ENCODE measurements around the gene CAPZA1. TPM values are rescaled to one million over a fixed set of nuclear protein-coding genes. Genes with fewer than 3 reads are reported as not detected.
A peak's percentile ranks its signal among the peaks of the same experiment; 100 is the strongest.

Gene CAPZA1
- total and polyA plus RNA-seq, 2 of the 8 experiments (the other 6 are each of a cell fraction or from before 2014, with no cell fraction given): 48.9 to 107 TPM

DNA sequence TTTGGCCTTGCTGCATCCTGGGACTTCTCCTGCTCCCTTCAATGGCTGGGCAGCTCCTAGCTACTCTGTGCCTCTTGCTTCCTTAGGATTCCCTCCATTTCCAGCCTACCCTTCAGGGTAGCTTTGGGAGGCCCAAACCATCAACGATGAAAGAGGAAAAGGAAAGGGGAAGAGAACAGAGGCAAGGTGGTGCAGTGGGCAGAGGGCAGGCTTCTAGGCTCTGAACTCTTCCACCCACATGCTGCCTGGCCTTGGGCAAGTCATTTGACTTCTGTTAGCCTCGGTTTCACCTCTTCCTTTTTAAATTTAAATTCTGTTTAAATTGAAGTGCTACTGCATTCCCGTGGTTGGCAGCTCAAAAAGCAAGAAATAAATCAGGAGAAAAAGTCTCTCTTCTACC, 101.2 kb downstream of the CAPZA1 start:
- no peak for DNase-seq (ENCODE audit: low read depth in 1 of 2, low spot score in 2 of 2)
- no peak overlapping the region for H3K9ac ChIP-seq (replicated peaks in 1 of 4; ENCODE audit: extremely low read depth in 1 of 4, low read depth in 3 of 4, low read length in 3 of 4)
- no peak overlapping the region for H2AFZ ChIP-seq (ENCODE audit: low read length)
- no peaks in the 10 kb centered on the region for H4K20me1 ChIP-seq (replicated peaks in 1 of 2; ENCODE audit: control insufficient read depth in 1 of 2, insufficient read depth in 2 of 2, low read length in 2 of 2)
- H3K79me2 ChIP-seq (ENCODE audit: control insufficient read depth in 1 of 2, insufficient read depth in 2 of 2, low read length in 2 of 2): no peaks in the 10 kb centered on the region
- no peak overlapping the region for H3K18ac ChIP-seq (ENCODE audit: extremely low read depth, low read length)
- no peak overlapping the region for H2BK120ac ChIP-seq (replicated peaks; ENCODE audit: low read depth, low read length)
- H2BK20ac ChIP-seq (ENCODE audit: low read length): no peak overlapping the region
- no peak overlapping the region for H2AK5ac ChIP-seq (ENCODE audit: low read depth, low read length)
- whole genome bisulfite sequencing, 2 experiments (ENCODE audit: extremely low coverage in 1 of 2, insufficient coverage in 1 of 2, insufficient read length in 1 of 2, insufficient replicate concordance in 2 of 2, low coverage in 1 of 2, low lambda C conversion rate in 2 of 2, missing lambda C conversion rate in 1 of 2): 80% methylated on average over 3 of the region's 3 CpGs; no CpG with 5 or more reads in 1 of the 2 experiments
- ChIA-PET POLR2A (ENCODE audit: partially characterized antibody) (interaction anchor here (3.0 to 3.4 kb wide), 2 partner anchors 23 to 84 kb away, joined by 15 to 20 read pairs; no protein-coding TSS in a partner anchor), CTCF (ENCODE audit: partially characterized antibody) (interaction anchor here (0.5 to 14.2 kb wide), 16 partner anchors 9 to 355 kb away, joined by 3 to 547 read pairs (median 5); no protein-coding TSS in a partner anchor)
- H3K4me3 ChIP-seq (ENCODE audit: extremely low read depth in 1 of 4, insufficient read depth in 2 of 4, low read depth in 3 of 4, low read length in 4 of 4): no peak overlapping the region
- no peak overlapping the region for H3K27ac ChIP-seq (ENCODE audit: low read depth, low read length)
- H3K14ac ChIP-seq (ENCODE audit: insufficient read length): no peak overlapping the region
- peaks cover 8 to 23% (median 17%) of the 10 kb centered on the region in 4 experiments for H3K4me1 ChIP-seq (replicated peaks in 1 of 4; ENCODE audit: control insufficient read depth in 3 of 4, insufficient read depth in 4 of 4, low read length in 3 of 4)
- no peak for FAIRE-seq
- H2BK15ac ChIP-seq (ENCODE audit: low read length): peak overlapping the region; percentile 13; the same call in 1 of the 2 replicates
- no peak overlapping the region for H4K8ac ChIP-seq (ENCODE audit: extremely low read depth, insufficient read depth, low read length)
- no peak overlapping the region for H3K4me2 ChIP-seq (ENCODE audit: insufficient read depth in 1 of 2, low read depth in 2 of 2, low read length in 2 of 2)
- H3K79me1 ChIP-seq (ENCODE audit: low read depth, low read length): no peaks in the 10 kb centered on the region
- H4K5ac ChIP-seq (ENCODE audit: insufficient read length, low read depth, low read length): no peak overlapping the region
- H2BK12ac ChIP-seq (ENCODE audit: low read depth, low read length): no peak overlapping the region
- peaks cover 3% of the 10 kb centered on the region; the same call in 1 of the 2 replicates for H3K23me2 ChIP-seq (ENCODE audit: low read depth, low read length)
- no peak overlapping the region for H3K56ac ChIP-seq (replicated peaks; ENCODE audit: insufficient read length, low read depth, low read length)
- no peak overlapping the region for H3K23ac ChIP-seq (ENCODE audit: insufficient read length)
- H3K9me3 ChIP-seq (ENCODE audit: insufficient read depth in 2 of 2, low read depth in 1 of 2, low read length in 1 of 2): no peaks in the 10 kb centered on the region
- peaks cover 0 to 30% (median 18%) of the 10 kb centered on the region in 4 experiments; a peak in 5 of 7 replicates for H3K27me3 ChIP-seq (replicated peaks in 1 of 4; ENCODE audit: control insufficient read depth in 3 of 4, extremely low read depth in 1 of 4, insufficient read depth in 3 of 4, low read length in 3 of 4)
- no peak overlapping the region for H3K4ac ChIP-seq (replicated peaks; ENCODE audit: insufficient read length, low read depth, low read length)
- H2BK5ac ChIP-seq (ENCODE audit: low read depth, low read length): no peak overlapping the region
- no peak overlapping the region for H4K91ac ChIP-seq (replicated peaks; ENCODE audit: insufficient read length, low read length)
- no peaks in the 10 kb centered on the region for H3K36me3 ChIP-seq (ENCODE audit: control insufficient read depth in 2 of 4, insufficient read depth in 4 of 4, low read length in 3 of 4)
- TF ChIP-seq SAP30 (IDR thresholded peaks at IDR 0.05; ENCODE audit: insufficient read depth, insufficient replicate concordance, low read length) (no peak), NANOG (IDR thresholded peaks at IDR 0.05; ENCODE audit: insufficient read depth, low read depth, low read length, poor library complexity, severe bottlenecking) (no peak), SIX5 (IDR thresholded peaks at IDR 0.05; ENCODE audit: low read depth, low read length) (no peak), HDAC2 (IDR thresholded peaks at IDR 0.05; ENCODE audit: borderline replicate concordance in 1 of 2, low read depth in 2 of 2, low read length in 2 of 2) (no peak), BACH1 (IDR thresholded peaks at IDR 0.05; ENCODE audit: low read length) (no peak), SP2 (IDR thresholded peaks at IDR 0.05; ENCODE audit: low read length) (no peak), RNF2 (IDR thresholded peaks at IDR 0.05; ENCODE audit: borderline replicate concordance, low read depth, low read length, missing control alignments, poor library complexity, severe bottlenecking) (no peak), ZNF274 (IDR thresholded peaks at IDR 0.05; ENCODE audit: borderline replicate concordance, extremely low read depth, low read length) (no peak), CBX8 (IDR thresholded peaks at IDR 0.05; ENCODE audit: borderline replicate concordance, low read depth, low read length) (no peak), GTF2F1 (IDR thresholded peaks at IDR 0.05; ENCODE audit: borderline replicate concordance, low read depth, low read length) (no peak), JUND (IDR thresholded peaks at IDR 0.05; ENCODE audit: low read length) (no peak), RFX5 (IDR thresholded peaks at IDR 0.05; ENCODE audit: borderline replicate concordance, low read depth, low read length) (no peak), TAF7 (optimal IDR thresholded peaks at IDR 0.05; ENCODE audit: borderline replicate concordance, low read depth, low read length) (no peak)
